GM18517 (cell line): ENCODE measurements around the gene IL17REL.

Source experiments
- ATAC-seq: cut with Tn5 transposase; IDR thresholded peaks from one replicate; pipeline ENCODE4 v1.9.1; 2021; ENCODE audit warnings: mild to moderate bottlenecking, moderate library complexity; ENCODE audit not compliant: unreplicated experiment

IL17REL gene

DNA sequence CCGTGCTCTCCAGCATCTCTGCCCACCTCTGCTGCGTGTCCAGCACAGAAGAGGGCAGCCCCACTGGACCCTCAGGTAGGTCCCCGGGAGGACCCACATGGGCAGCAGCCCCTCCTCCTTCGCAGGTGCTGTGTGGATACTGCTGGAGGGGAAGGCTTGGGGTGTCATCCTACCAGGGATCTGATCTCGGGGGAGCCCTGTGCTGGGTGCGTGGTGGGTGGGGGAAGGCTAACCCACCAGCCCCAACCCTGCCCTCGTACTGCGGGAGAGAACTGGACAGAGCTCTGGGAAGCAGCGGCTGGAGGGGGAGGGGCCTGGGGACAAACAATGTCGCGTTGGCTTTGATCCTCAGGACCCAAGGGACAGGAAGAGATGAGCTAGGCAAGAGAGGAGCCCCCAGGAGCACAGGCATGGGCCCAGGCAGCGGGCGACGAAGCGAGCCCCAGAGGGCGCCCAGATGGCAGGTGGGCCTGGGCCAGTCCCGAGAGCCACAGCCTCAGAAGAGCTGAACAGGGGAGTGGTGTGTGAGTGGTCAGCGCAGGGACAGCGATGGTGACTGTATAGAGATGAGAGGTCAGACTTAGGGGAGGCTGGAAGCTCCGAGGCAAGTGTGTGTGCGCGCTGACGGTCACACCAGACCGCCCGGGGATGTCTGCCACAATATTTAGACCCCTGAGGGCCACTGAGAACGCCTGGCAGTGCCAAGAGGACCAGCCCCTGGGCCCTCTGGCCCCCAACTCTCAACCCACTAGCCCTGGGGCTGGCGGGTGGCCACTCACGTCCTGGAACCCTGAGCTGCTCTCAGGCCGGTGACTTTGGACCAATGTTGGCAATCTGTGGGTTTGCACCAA is 53.4 kb downstream of the IL17REL start:
- ATAC-seq, result no peak

DNA sequence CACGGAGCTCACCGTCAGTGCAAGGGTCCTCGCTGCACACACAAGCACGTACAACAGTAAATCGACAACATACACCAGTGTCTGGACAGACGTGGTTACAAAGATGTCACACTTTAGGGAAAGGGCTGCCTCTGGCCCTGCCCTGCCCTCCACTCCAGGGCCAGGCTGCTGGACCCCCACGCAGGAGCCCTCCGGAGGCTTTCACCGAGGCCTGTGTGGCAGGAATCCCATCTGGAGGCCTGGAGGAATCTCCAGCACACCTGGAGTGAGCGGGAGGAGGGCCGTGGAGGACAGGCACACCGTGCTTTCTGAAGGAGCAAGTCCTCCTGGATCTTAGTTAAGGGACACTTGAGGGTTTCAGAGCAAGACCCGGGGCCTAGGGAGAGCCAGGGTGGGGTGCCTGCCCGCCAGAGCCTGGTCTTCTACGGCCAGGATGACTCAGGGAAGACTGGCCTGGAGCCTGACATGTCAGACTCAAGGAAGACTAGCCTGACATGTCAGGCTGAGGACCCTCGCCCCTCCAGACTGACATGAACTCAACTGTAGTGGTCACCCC is 54.1 kb downstream of the IL17REL start:
- ATAC-seq, result no peak

DNA sequence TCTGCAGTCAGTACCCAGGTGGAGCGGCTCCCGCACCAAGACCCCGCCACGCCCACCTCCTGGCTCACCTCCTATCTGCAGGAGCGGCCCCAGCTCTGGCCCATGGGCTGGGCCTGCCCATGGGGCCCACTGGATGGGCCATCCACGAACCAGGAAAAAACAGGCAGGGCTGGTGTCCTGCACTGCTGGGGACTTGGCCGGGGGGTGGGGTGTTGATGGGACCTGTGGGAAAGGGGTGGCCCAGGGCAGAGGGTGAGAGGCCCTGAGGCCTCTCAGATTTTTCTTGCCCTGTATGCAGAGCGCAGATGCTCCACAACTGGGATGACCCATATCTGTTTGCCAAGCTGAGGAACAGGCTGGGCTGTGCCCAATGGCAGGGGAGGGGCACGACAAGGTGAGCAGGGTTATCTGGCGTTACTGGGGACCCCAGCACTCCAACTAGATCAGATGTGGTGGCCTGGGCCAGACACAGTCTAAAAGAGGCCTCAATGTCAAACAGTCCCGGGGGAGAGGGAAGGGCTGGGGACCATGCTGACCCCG is 54.7 kb downstream of the IL17REL start:
- ATAC-seq, result no peak

DNA sequence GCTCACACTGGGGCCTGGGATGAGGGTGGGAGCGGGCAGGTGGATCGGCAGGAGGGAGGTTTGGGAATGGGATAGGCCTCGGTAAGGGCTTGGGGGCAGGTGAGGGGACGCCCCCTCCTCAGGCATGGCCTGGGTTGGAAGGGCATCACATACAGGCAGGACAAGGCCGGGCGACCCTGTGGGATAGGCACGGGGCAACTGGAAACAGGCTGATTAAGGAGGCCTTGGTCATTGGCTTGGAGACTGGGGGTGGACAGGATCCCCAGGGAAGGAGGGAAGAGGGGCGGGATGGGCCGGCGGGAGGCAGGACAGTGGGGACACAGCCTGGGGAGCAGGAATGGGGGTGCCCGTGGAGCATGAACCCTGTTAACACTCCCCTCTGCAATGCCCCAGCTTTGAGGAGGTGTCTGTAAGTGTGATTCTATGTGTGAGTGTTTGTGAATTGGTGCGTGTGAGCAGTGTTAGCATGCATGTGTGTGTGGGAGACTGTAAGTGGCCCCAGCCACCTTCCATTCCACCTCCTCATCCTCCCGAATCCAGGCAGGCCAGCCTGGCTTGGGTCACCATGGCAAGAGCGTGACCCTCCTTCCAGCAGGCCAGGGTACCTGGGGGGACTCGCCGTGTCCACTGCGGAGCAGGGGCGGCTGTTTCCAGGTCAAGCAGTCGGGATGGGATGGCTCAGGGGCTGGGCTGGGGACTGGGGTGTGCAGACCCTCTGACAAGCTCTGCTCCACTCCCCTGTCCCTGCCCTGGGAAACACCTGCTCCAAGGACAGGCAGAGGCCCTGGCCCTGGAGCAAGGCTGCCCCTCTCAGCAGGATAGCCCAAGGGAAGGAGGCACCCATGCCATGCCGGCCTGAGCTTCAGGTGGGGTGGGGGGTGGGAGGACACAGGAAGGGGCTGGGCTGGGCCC is 55.4 kb downstream of the IL17REL start:
- ATAC-seq, result no peak

GRCh38 chr22:49956418-49956770 is 56.2 kb downstream of the IL17REL start:
- no peak for ATAC-seq

- no peak for ATAC-seq
Measured at GRCh38 chr22:49955581-49956417, 56.8 kb downstream of the IL17REL start.

GRCh38 chr22:49954991-49955580 is 57.5 kb downstream of the IL17REL start:
- no peak for ATAC-seq

- no peak for ATAC-seq
Measured at GRCh38 chr22:49954354-49954753, 58.2 kb downstream of the IL17REL start.

GRCh38 chr22:49953680-49954344 is 58.8 kb downstream of the IL17REL start:
- no peak for ATAC-seq

GRCh38 chr22:49953027-49953679 is 59.4 kb downstream of the IL17REL start:
- no peak for ATAC-seq

DNA sequence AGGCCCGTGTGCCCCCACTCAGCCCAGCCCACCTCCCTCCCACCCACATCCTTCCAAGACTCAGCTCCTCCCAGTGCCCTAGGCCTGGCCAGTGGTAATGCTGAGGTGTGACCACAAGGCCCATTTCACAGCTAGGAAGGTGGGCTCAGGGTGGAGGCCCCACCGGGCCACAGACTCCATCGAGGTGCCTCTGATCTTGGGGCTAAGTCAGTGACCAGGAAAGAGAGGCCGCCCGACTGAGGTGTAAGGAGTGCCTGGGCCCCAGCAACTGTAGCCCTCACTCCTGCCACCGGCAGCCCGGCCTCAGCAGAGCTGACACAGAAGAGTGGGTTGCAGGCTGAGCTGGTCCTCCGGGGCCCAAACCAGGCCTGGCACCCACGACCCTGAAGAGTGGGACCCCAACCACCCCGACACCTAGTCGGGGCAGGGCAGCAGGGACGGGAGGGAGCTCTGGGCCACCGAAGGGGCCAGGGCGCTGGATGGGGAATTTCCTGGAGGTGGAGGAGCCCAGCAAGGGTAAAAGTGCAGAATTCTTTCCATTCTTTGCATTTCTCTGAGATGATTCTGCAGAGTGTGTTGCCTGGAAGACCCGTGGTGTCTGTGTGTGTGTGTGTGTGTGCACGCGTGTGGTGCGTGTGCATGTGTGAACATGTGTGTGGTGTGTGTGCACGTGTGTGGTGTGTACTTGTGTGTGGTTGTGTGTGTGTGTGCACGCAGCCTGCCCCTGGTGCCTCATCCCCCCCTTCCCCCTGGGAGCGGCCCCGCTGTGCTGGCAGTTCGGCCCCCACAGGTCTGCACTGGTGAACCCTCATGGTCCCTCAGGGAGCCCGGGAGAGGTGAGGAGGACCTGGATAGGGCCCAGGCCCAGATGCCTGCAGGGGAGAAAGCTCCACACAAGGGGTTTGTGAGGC is 60.3 kb downstream of the IL17REL start:
- no peak for ATAC-seq

- no peak for ATAC-seq
Measured at GRCh38 chr22:49951678-49951985, 60.9 kb downstream of the IL17REL start.

DNA sequence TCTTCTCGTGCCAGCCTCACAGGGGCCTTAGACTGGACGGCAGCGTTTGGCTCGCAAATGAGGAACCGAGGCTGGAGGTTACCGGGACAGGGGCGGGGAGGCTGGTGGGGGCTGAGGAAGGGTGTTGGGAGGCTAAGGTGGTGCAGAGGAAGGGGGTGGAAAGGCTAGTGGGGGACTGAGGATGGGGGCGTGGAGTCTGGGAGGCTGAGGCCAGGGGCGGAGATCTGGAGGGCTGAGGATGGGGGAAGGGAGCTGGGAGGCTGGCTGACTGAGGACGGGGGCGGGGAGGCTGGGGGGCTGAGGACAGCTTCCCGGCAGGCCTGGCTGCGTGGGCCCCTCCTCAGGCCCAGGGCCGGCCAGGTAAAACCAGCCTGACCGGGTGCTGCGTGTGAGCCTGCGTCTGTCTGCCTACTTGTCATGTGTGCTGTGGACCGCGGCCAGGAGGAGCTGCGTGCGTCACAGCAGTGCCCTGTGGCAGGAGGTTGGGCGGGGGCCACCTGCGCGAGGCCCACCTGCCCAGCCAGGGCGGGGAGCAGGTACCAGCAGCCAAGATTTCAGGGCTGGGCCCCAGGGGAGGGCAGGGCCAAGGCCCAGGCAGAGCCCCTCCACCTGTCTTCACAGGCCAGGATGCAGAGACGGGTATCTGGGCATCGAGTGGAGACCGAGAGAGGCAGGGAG is 61.4 kb downstream of the IL17REL start:
- ATAC-seq, result no peak

DNA sequence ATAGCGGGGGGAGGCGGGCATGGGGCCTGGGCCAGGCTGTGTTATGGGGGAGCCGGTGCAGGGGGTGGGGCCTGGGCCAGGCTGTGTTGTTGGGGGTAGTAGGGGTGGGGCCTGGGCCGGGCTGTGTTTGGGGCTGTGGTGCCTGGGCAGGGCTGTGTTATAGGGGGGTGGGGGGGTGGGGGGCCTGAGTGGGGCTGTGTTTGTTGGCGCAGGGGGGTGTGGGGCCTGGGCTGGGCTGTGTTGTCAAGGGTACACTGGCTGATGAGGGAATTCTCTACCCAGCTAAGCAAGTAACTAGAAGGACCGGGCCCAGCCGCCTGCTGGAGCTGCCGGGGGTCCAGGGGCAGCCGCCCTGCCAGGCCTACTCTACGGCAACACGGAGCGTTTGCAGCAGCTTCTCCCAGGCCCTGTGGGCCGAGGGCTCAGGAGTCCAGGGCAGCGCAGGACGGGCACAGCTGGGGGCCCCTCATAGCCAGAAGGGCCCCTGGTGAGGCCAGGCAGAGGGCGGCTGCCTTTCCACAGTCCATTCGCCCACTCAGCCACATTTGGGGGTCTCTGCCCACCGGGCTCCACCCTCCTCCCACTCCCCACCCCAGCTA is 62.1 kb downstream of the IL17REL start:
- no peak for ATAC-seq

DNA sequence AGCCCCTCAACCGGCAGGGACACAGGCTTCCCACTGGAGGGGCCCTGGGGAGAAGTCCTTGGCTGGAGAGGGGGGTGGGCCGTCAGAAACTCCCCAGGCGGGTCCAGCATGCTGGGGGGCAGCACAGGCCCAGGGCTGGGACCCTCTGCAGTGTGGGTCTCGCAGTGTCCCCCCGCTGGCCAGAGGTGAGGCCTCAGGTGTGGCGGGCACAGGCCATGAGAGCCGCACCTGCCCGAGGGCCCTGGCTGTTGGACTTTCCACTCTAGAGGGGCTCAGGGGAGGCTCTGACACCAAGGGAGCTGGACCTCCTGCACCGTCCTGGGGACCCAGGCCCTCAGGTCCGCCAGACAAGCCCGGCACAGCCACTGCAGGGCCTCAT is 62.7 kb downstream of the IL17REL start:
- ATAC-seq, result no peak

- ATAC-seq, result no peak
Measured at GRCh38 chr22:49948958-49949913, 63.3 kb downstream of the IL17REL start.
